ENCODE measurements around the gene NUB1.

Gene NUB1

GRCh38 chr7:151408839-151409666 lies 67.4 kb downstream of the NUB1 start:
- DNase-seq = peak; percentile 41

- no peak for DNase-seq
Measured at GRCh38 chr7:151409667-151410404, 68.2 kb downstream of the NUB1 start, which contains the start of gene WDR86. TSS of gene WDR86 (minus strand) at chr7:151410038. CDS start at chr7:151409589, 449 bp downstream.

GRCh38 chr7:151410405-151411390 lies 69.1 kb downstream of the NUB1 start:
- no peak for DNase-seq

GRCh38 chr7:151411551-151411950 lies 69.9 kb downstream of the NUB1 start:
- no peak for DNase-seq

GRCh38 chr7:151412318-151412717 lies 70.7 kb downstream of the NUB1 start:
- no peak for DNase-seq

GRCh38 chr7:151413241-151413640 lies 71.6 kb downstream of the NUB1 start:
- no peak for DNase-seq

GRCh38 chr7:151415375-151416105 lies 73.9 kb downstream of the NUB1 start:
- DNase-seq = no peak

- no peak for DNase-seq
Measured at GRCh38 chr7:151416112-151416940, 74.7 kb downstream of the NUB1 start.

- no peak for DNase-seq
Measured at GRCh38 chr7:151416941-151417315, 75.3 kb downstream of the NUB1 start.

- DNase-seq = no peak
Measured at GRCh38 chr7:151420144-151420543, 78.5 kb downstream of the NUB1 start.

- DNase-seq = no peak
Measured at GRCh38 chr7:151422212-151422611, 80.6 kb downstream of the NUB1 start.

- DNase-seq = no peak
Measured at GRCh38 chr7:151423226-151423625, 81.6 kb downstream of the NUB1 start.

- no peak for DNase-seq
Measured at GRCh38 chr7:151423936-151424335, 82.3 kb downstream of the NUB1 start.

GRCh38 chr7:151424799-151425198 lies 83.2 kb downstream of the NUB1 start:
- no peak for DNase-seq

- DNase-seq = no peak
Measured at GRCh38 chr7:151425670-151426440, 84.2 kb downstream of the NUB1 start.

GRCh38 chr7:151426441-151426903 lies 84.9 kb downstream of the NUB1 start:
- no peak for DNase-seq

GRCh38 chr7:151426904-151427704 lies 85.5 kb downstream of the NUB1 start:
- DNase-seq = no peak

- no peak for DNase-seq
Measured at GRCh38 chr7:151427705-151428377, 86.2 kb downstream of the NUB1 start.

Measured in stimulated activated CD4-positive, alpha-beta T cell treated with anti-CD3 and anti-CD28 coated beads, Interleukin-4, amount 100 ng/mL, for 24 hours (primary cell).